Bronchial epithelial cell (primary cell): ENCODE data around the gene COPS4. TPM values are rescaled to one million over a fixed set of nuclear protein-coding genes. Genes with fewer than 3 reads are reported as not detected.
"Not testable (repeated sequence)": the region's sequence is repeated elsewhere in the genome, so short reads cannot be mapped to it uniquely, and the experiment has no call there.

Experiments used
- DNase-seq: peaks from one replicate; pipeline ENCODE4 v3.0.0-alpha.2; 2010; ENCODE audit warnings: low read depth
- FAIRE-seq: peaks from 2 replicates; lab custom pipeline; 2011; peaks lifted over from hg19 to GRCh38; lab: Jason Lieb, UNC
- H3K27me3 ChIP-seq: 2 replicates; pipeline ENCODE4 v1.5.1; 2011; ENCODE audit warnings: low read length; ENCODE audit not compliant: control insufficient read depth, insufficient read depth
- H3K36me3 ChIP-seq: 2 replicates; pipeline ENCODE4 v1.5.1; 2011; ENCODE audit warnings: low read length; ENCODE audit not compliant: control insufficient read depth, insufficient read depth
- H3K4me3 ChIP-seq: 2 replicates; pipeline ENCODE4 v1.5.1; 2011; ENCODE audit warnings: mild to moderate bottlenecking, low read depth, low read length, control low read depth
- total RNA-seq: library from RNA; depleted of rRNA; stranded (reverse); fragments of >200 nt; gene quantifications from 2 replicates; pipeline ENCODE4 v1.2.1, GENCODE V29; 2014
- TF ChIP-seq, protein P1 (sequence below): IDR thresholded peaks from 2 replicates; pipeline ENCODE4 v1.5.1; 2011; ENCODE audit warnings: mild to moderate bottlenecking, moderate library complexity, low read length, control low read depth, inconsistent platforms; ENCODE audit not compliant: insufficient read depth, severe bottlenecking

The COPS4 gene
- total RNA-seq, 1 donor from 2014 or later = 41.6 TPM

DNA sequence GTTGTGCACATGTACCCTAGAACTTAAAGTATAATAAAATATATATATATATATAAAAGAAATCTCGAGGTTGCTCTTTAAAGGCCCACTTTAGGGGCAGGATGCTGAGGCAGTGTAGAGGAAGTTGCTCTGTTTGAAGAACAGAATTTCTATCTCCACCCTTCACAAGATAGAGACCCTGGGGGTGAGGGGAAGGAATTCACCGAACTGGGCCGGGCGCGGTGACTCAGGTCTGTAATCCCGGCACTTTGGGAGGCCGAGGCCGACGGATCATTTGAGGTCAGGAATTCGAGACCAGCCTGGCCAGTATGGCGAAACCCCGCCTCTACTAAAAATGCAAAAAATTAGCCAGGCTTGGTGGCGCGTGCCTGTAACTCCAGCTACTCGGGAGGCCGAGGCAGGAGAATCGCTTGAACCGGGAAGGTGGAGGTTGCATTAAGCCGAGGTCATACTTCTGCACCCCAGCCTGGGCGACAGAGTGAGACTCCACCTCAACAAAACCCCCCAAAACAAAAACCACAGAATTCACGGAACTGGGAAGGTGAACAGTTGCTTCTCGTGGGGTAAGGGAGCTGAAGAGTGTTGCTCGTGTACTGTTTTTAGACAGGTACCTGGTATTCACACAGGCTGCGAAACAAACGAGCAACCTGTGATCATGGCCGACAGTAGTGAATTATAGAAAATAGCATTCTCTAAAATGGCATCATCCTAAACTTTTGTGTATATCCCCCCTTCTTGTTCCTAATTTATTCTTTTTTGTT is 73.3 kb downstream of the COPS4 start:
- Histone ChIP-seq H3K4me3 (no peak overlapping the region), H3K36me3 (no peaks in the 10 kb centered on the region), H3K27me3 (no peaks in the 10 kb centered on the region)
- no peak for DNase-seq
- FAIRE-seq = no peak
- TF ChIP-seq, protein P1, sequence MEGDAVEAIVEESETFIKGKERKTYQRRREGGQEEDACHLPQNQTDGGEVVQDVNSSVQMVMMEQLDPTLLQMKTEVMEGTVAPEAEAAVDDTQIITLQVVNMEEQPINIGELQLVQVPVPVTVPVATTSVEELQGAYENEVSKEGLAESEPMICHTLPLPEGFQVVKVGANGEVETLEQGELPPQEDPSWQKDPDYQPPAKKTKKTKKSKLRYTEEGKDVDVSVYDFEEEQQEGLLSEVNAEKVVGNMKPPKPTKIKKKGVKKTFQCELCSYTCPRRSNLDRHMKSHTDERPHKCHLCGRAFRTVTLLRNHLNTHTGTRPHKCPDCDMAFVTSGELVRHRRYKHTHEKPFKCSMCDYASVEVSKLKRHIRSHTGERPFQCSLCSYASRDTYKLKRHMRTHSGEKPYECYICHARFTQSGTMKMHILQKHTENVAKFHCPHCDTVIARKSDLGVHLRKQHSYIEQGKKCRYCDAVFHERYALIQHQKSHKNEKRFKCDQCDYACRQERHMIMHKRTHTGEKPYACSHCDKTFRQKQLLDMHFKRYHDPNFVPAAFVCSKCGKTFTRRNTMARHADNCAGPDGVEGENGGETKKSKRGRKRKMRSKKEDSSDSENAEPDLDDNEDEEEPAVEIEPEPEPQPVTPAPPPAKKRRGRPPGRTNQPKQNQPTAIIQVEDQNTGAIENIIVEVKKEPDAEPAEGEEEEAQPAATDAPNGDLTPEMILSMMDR = no peak

DNA sequence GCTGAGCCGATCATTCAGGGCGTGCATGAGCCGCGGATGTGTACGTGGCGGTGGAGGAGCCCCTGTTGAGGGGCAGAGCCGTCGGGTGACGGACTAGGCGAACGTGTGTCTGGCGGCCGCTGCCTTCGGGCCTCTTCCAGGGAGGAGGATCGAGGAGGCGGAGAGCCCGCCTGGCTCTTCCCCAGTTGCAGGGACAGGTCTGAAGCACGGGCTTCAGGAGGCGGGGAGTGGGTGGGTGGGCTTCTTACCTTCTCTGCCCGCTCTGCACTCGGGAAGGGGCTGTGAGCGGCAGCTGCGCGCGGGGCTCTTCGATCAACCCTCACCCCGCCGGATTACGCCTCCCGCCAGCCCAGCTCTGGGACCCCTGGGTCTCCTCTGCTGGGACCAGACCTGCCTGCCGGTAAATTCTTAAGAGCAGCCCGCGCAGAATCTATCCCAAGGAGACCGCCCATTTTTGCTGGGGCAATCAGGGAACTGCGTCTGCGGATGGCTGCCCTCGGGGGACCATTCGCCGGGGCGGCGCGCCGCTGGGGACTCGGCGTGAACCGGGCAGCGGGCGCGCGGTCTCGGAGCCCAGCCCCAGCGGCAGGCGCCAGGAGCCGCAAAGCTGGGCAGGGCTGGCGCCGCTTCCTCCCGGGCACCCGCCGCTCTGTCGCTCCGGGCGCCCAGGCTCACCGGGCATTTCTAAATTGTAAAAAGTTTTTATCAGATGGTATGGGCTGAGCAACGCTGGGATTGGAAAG is 74.7 kb downstream of the COPS4 start:
- no peak for FAIRE-seq

GRCh38 chr4:83110223-83110945 is 75.4 kb downstream of the COPS4 start:
- peak; percentile 28 for FAIRE-seq
- H3K27me3 ChIP-seq = no peaks in the 10 kb centered on the region
- TF ChIP-seq, protein P1 = peak; percentile 96
- DNase-seq = peak; percentile 77
- peak overlapping the region; percentile 46 for H3K4me3 ChIP-seq
- H3K36me3 ChIP-seq = no peaks in the 10 kb centered on the region

More for the DNA sequence above, 74.7 kb downstream of the COPS4 start:
- no peaks in the 10 kb centered on the region for H3K27me3 ChIP-seq
- H3K4me3 ChIP-seq = peak overlapping the region; percentile 46
- DNase-seq = peak; percentile 16
- TF ChIP-seq, protein P1 = no peak
- no peaks in the 10 kb centered on the region for H3K36me3 ChIP-seq

DNA sequence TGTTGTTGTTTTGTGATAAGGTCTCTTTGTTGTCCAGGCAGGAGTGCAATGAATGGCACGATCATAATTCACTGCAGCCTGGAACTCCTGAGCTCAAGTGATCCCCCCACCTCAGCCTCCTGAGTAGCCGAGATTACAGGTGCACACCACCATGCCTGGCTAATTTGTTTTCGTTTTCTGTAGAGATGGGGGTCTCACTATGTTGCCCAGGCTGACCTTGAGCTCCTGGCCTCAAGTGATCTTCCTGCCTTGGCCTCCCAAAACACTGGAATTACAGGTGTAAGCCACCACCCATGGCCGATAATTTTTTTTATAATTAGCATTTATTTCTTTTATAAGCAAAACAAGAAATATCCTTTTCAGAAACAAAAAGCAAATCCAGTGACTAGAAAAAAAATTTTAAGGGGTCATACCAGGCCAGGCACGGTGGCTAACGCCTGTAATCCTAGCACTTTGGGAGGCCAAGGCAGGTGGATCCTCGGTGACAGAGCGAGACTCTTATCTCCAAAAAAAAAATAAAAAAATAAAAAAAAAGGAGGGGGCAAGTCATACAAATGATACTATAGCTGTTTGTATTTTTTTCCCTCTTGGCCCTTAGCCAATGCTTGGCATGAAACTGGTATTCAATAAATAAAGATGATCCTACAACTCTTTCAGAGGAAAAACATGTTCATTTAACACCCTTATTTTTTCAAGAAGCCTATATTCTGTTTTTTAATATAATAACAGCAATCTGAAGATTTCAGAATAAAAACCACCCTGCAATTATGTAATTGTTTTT is 76.2 kb downstream of the COPS4 start:
- no peak overlapping the region for H3K4me3 ChIP-seq
- DNase-seq (no peak), FAIRE-seq (no peak)
- TF ChIP-seq, protein P1 = no peak
- H3K27me3 ChIP-seq = no peaks in the 10 kb centered on the region
- H3K36me3 ChIP-seq = no peaks in the 10 kb centered on the region

DNA sequence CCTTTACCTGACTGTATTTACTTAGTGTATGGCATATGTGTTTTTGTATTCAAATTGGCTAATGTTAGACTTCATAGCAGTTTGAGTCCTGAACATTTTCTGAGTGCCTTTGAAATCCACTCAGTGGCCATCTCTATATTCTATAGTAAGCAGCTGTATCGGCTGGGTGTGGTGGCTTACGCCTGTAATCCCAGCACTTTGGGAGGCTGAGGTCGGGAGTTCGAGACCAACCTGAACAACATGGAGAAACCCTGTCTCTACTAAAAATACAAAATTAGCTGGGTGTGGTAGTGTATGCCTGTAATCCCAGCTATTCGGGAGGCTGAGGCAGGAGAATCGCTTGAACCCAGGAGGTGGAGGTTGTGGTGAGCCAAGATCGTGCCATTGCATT is 76.8 kb downstream of the COPS4 start:
- H3K4me3 ChIP-seq, DNase-seq, FAIRE-seq, H3K27me3 ChIP-seq, H3K36me3 ChIP-seq: not testable (repeated sequence)
